Measurements from ENCODE around the gene PRKN.

DNA sequence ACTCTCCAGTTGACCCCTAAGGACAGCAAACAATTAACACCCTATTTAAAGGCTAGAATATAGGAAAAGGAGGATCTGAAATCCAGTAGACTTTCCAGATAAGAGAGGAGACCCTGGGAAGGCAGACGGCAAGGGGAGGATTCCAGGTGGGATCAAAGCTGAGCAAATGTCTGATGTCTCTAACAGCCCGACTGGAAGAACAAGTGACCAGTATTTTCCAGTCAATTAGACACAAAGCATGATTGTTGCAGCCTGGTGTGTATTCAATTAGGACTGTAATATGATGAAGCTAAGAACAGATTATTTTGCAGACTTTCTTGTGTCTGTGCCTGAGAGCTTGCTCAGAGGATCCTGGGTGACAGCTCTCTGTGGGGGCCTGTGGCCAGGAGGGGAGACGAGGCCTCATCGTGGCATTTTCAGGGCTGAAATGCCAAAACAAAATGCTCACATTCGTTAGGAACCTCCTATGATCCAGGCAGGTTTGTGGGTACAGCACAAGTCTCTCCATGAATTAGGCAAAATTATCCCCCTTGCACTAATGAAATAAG, 981.9 kb downstream of the PRKN start:
- TF ChIP-seq CTCF (IDR thresholded peaks at IDR 0.05) (no peak), ZFX (IDR thresholded peaks at IDR 0.05; ENCODE audit: borderline replicate concordance) (no peak)

All from 22Rv1 (cell line).